Peyer's patch (tissue), 4 donors: Measurements from ENCODE around the gene ANKRD35.

Source experiments
- POLR2A ChIP-seq, 2 donors: fragments of 450-650 bp; IDR thresholded peaks; one replicate each; pipeline ENCODE4 v1.5.1; 2017; ENCODE audit warnings: antibody characterized with exemption in 2 of 2, mild to moderate bottlenecking in 2 of 2, moderate library complexity in 2 of 2
- TF ChIP-seq, protein P1 (sequence below), 6 experiments: fragments of 450-650 bp in 4 of 6; fragments of 200-600 bp in 2 of 6; sonication (generic) in 1 of 6; IDR thresholded peaks; one replicate each; pipeline ENCODE4 v1.5.1; 2017 to 2019; ENCODE audit warnings: antibody characterized with exemption in 6 of 6, mild to moderate bottlenecking in 3 of 6, moderate library complexity in 1 of 6

DNA sequence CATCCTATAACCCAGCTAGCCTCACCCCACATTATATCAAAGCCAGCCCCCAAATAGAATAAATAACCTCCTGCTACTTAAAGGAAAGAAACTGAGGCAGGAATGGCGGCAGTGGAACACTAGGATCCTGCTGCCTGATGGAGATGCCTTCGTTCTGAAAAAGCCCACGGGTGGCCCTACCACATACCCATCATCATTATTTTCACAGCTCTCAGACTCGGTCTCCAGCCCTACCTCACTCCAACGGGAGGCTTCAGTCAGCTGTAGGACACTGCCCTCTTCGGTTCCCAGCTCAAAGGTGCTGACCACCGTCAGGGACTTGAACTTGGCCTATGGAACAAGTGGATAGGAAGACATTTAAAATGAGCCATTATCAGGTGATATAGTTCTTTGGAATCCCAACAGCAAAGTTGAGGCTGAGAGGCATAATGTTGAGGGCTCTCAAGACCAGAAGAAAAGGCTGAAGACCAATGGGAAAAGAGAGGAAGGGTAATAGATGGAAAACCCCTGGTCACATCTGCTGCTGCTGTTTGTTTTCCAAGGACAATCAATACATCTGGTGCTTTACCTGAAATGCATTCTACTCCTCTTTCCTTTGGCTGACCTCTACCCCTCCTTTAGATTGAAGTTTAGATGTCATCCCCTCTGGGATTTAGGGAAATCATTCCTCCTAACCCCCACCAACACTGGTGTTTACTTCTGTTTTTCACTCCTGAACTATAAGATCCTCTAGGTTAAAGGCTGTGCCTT, 7.8 kb upstream of the ANKRD35 start:
- TF ChIP-seq, protein P1, sequence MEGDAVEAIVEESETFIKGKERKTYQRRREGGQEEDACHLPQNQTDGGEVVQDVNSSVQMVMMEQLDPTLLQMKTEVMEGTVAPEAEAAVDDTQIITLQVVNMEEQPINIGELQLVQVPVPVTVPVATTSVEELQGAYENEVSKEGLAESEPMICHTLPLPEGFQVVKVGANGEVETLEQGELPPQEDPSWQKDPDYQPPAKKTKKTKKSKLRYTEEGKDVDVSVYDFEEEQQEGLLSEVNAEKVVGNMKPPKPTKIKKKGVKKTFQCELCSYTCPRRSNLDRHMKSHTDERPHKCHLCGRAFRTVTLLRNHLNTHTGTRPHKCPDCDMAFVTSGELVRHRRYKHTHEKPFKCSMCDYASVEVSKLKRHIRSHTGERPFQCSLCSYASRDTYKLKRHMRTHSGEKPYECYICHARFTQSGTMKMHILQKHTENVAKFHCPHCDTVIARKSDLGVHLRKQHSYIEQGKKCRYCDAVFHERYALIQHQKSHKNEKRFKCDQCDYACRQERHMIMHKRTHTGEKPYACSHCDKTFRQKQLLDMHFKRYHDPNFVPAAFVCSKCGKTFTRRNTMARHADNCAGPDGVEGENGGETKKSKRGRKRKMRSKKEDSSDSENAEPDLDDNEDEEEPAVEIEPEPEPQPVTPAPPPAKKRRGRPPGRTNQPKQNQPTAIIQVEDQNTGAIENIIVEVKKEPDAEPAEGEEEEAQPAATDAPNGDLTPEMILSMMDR (IDR thresholded peaks at IDR 0.05) = no peak
- no peak for TF ChIP-seq POLR2A (IDR thresholded peaks at IDR 0.05)
